AG04450 (cell line): ENCODE data around the gene TSPAN14. TPM values are rescaled to one million over a fixed set of nuclear protein-coding genes. Genes with fewer than 3 reads are reported as not detected.

Experiments
- CTCF ChIA-PET: fragments of 300-600, 350-600 bp; formaldehyde crosslinking; extraction: SDS; loops from one replicate; lab custom pipeline; 2022; ENCODE audit warnings: antibody characterized with exemption, inconsistent platforms; lab: Charles Lee
- POLR2A ChIA-PET: fragments of 350-600 bp; formaldehyde crosslinking; extraction: SDS; loops from one replicate; lab custom pipeline; 2021; ENCODE audit warnings: antibody characterized with exemption, inconsistent platforms; lab: Yijun Ruan, JAX
- DNase-seq: peaks from one replicate; pipeline ENCODE4 v3.0.0-alpha.2; 2011; ENCODE audit warnings: low read depth, low spot score
- H3K27ac ChIP-seq: one replicate; pipeline ENCODE4 v1.5.1; 2012; ENCODE audit warnings: low read depth, low read length, control low read depth
- H3K27me3 ChIP-seq: one replicate; pipeline ENCODE4 v1.6.0; 2012; ENCODE audit warnings: low read length; ENCODE audit not compliant: control insufficient read depth, insufficient read depth
- H3K4me3 ChIP-seq: 2 replicates; pipeline ENCODE4 v1.5.1; 2011; ENCODE audit warnings: mild to moderate bottlenecking, low read depth, low read length, control low read depth
- H3K9me3 ChIP-seq: 2 replicates; pipeline ENCODE4 v1.5.1; 2012; ENCODE audit warnings: low read length; ENCODE audit not compliant: control insufficient read depth, insufficient read depth
- polyA plus RNA-seq: library from polyadenylated mRNA; depleted of rRNA; stranded (reverse); fragments of >200 nt; gene quantifications from 2 replicates; pipeline ENCODE4 v1.2.3, GENCODE V29; 2011
- TF ChIP-seq, protein P1 (sequence below): IDR thresholded peaks from 2 replicates; pipeline ENCODE4 v1.5.1; 2011; ENCODE audit warnings: low read depth, low read length, control low read depth, inconsistent platforms

TSPAN14 gene
- polyA plus RNA-seq, 1 experiment = 27.3 TPM

DNA sequence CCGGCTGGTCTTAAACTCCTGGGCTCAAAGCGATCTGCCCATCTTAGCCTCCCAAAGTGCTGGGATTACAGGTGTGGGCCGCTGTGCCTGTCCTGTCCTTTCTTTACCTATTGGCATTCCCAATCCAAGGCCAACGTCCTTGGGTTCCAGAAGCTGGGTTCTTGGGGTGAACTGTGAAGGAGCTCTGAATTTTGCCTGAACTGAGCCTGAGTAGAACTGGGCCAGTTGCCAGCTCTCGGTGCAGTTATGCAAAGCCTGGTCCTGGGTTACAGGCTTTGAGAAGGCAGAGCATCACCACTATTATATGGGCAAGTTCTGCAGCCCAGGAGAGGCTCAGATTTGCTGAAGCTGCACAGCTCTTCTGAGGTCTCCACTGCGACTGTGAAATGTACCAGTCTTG lies 59.0 kb downstream of the TSPAN14 start:
- CTCF ChIA-PET = interaction anchor here (1.3 to 3.5 kb wide), 2 partner anchors 8 to 69 kb away, joined by 3 to 28 read pairs; no protein-coding TSS in a partner anchor
- POLR2A ChIA-PET = no interaction called here
- DNase-seq = no peak
- Histone ChIP-seq H3K9me3 (no peaks in the 10 kb centered on the region), H3K27me3 (no peaks in the 10 kb centered on the region), H3K4me3 (no peak overlapping the region), H3K27ac (no peak overlapping the region)
- TF ChIP-seq, protein P1, sequence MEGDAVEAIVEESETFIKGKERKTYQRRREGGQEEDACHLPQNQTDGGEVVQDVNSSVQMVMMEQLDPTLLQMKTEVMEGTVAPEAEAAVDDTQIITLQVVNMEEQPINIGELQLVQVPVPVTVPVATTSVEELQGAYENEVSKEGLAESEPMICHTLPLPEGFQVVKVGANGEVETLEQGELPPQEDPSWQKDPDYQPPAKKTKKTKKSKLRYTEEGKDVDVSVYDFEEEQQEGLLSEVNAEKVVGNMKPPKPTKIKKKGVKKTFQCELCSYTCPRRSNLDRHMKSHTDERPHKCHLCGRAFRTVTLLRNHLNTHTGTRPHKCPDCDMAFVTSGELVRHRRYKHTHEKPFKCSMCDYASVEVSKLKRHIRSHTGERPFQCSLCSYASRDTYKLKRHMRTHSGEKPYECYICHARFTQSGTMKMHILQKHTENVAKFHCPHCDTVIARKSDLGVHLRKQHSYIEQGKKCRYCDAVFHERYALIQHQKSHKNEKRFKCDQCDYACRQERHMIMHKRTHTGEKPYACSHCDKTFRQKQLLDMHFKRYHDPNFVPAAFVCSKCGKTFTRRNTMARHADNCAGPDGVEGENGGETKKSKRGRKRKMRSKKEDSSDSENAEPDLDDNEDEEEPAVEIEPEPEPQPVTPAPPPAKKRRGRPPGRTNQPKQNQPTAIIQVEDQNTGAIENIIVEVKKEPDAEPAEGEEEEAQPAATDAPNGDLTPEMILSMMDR = no peak

DNA sequence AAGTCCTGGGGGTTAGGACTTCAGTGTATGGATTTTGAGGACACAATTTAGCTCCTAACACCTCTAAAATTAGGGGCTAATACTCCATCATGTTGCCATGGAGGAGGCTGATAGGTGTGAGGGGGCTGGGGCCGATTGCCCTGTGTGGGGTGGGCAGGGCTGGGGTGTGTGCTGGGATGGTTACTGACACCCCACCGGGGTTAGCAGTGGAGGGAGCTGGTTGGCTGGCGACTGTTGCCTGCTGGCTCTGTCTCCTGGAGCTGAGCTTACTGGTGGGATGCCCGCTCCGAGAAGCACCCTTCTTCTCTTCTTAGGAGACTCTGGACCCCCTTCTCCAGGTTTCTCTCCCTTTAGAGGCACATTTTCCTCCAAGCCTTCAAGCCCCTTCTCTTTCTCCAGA lies 61.4 kb downstream of the TSPAN14 start:
- POLR2A ChIA-PET = no interaction called here

DNA sequence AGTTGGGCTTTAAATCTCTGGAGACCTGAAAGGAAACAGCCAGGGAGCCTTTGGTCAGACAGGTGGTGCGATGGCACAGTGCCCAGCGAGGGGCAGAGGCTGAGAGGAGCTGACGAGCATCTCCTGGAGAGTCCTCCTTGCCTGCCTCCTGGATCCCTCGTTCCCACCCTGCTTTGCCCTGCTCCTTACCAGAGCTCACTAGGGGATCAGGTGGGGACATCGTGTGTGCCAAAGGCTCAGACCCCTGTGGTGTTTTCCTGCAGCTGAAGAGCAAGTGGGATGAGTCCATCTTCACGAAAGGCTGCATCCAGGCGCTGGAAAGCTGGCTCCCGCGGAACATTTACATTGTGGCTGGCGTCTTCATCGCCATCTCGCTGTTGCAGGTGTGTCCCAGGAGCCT lies 61.8 kb downstream of the TSPAN14 start:
- POLR2A ChIA-PET = no interaction called here
- DNase-seq = no peak
- no peak overlapping the region for H3K27ac ChIP-seq
- H3K4me3 ChIP-seq = no peak overlapping the region
- no peaks in the 10 kb centered on the region for H3K27me3 ChIP-seq
- TF ChIP-seq, protein P1 = no peak
- H3K9me3 ChIP-seq = no peaks in the 10 kb centered on the region
- CTCF ChIA-PET = interaction anchor here (1.0 to 3.5 kb wide), 2 partner anchors 11 to 71 kb away, joined by 3 to 28 read pairs; no protein-coding TSS in a partner anchor

More for the DNA sequence above, 61.4 kb downstream of the TSPAN14 start:
- CTCF ChIA-PET = interaction anchor here (3.5 kb wide), 1 partner anchor 11 kb away, joined by 28 read pairs; no protein-coding TSS in a partner anchor
- H3K27ac ChIP-seq = no peak overlapping the region
- no peaks in the 10 kb centered on the region for H3K9me3 ChIP-seq
- H3K4me3 ChIP-seq = no peak overlapping the region
- TF ChIP-seq, protein P1 = no peak
- no peaks in the 10 kb centered on the region for H3K27me3 ChIP-seq
- DNase-seq = no peak

DNA sequence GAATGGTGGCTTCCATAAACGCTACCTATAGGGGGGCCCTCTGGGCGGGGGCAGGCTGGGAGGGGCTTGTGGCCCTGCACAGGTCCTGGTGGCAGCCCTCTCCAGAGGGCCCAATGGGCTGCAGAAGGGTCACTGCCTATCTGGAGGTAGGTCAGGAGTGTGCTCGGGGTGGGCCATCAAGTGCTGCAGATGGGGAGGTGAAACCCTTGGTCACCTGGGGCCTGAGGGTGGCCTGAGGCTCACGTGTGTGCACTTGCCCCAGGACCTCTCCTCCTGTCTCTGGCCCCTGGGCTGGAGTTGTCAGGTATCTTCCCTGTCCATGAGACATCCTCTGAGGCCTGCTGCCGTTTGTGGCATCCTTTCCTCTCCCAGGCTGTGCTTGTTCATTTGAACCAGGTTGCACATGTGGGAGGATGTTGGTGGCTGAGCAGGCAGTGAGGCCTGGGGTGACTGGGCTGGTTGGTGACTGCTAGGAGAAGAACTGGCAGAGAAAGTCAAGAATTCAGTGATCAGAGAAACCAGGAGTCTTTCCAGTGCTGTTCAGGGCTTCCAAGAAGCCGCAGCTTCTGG lies 62.5 kb downstream of the TSPAN14 start:
- DNase-seq = no peak
- no peaks in the 10 kb centered on the region for H3K9me3 ChIP-seq

More for the DNA sequence above, 62.5 kb downstream of the TSPAN14 start:
- TF ChIP-seq, protein P1 = no peak
- H3K4me3 ChIP-seq = no peak overlapping the region
- ChIA-PET CTCF (interaction anchor here (1.0 to 3.5 kb wide), 2 partner anchors 12 to 72 kb away, joined by 3 to 28 read pairs; no protein-coding TSS in a partner anchor), POLR2A (no interaction called here)
- no peaks in the 10 kb centered on the region for H3K27me3 ChIP-seq
- H3K27ac ChIP-seq = no peak overlapping the region
